Kidney glomerular epithelial cell (primary cell): ENCODE data around the gene POU3F1.
"Not testable (repeated sequence)": the region's sequence is repeated elsewhere in the genome, so short reads cannot be mapped to it uniquely, and the experiment has no call there.

Experiments used
- DNase-seq: peaks from one replicate; lab custom pipeline; 2025; lab: John Stamatoyannopoulos, UW

POU3F1 gene

DNA sequence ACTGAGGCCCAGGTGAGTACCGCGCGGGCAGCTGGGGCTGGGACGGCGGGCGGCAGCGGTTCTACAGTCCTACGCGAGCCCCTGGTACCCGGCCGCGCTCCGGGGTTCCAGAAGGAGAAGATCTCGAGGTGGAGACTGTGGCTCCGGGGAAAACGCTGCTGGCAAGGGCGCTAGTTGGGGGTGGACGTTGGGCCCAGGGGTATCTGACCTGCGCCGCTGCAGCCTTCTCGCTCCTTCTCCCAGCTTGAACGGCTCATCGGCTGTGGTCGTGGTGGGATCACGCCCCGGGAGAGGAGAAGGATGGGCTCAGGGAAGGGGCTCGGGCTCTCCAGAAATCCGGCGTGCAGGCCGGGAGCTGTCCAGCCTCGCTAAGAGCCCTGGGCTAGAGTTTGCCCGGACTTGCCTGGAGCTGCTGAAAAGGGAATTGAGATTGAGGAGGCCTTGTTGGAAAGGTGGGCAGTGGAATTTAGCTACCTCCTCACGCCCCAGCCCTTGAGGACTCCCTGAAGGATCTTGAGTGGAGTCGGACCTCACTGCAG, 1.1 kb upstream of the POU3F1 start:
- no peak for DNase-seq

DNA sequence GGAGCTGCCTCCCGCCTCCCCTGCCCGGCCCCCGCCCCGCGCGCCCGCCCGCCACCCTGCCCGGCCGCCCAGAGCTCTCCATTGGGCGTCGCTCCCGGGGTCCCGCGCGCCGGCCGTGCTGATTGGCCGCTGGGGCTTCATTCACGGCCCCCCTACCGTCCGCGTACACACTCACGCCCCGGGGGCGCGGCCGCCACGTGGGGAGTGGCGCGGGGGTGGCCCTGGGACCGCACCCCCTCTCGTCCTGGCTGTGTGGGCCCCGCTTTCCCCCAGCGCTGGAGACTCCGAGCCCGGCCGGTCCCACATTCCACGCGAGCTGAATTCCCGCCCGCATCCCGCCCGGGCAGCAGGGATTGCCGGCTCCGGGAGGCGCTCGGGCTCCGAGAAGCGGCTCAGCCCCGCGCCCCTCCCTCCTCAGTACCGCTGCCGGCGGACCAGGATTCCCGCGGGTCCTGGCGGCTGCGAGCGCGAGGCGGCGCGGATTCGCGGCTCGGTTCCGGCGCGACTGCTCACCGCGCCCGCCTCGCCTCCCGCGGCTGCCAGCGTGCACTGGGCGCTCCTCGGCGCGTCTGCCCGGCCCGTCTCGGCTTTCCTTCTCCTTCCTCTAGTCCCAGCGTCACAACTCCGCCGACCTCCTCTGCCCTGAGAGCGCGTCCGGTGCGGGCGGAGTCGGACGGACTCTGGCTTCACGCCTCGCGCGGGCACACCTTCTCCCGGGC, 450 bp upstream of the POU3F1 start:
- DNase-seq = peak; percentile 48

GRCh38 chr1:38045401-38046332, 926 bp downstream of the POU3F1 start:
- DNase-seq = peak; percentile 1

GRCh38 chr1:38044221-38045215, 2.1 kb downstream of the POU3F1 start:
- no peak for DNase-seq

GRCh38 chr1:38043036-38043747, 3.4 kb downstream of the POU3F1 start:
- no peak for DNase-seq

DNA sequence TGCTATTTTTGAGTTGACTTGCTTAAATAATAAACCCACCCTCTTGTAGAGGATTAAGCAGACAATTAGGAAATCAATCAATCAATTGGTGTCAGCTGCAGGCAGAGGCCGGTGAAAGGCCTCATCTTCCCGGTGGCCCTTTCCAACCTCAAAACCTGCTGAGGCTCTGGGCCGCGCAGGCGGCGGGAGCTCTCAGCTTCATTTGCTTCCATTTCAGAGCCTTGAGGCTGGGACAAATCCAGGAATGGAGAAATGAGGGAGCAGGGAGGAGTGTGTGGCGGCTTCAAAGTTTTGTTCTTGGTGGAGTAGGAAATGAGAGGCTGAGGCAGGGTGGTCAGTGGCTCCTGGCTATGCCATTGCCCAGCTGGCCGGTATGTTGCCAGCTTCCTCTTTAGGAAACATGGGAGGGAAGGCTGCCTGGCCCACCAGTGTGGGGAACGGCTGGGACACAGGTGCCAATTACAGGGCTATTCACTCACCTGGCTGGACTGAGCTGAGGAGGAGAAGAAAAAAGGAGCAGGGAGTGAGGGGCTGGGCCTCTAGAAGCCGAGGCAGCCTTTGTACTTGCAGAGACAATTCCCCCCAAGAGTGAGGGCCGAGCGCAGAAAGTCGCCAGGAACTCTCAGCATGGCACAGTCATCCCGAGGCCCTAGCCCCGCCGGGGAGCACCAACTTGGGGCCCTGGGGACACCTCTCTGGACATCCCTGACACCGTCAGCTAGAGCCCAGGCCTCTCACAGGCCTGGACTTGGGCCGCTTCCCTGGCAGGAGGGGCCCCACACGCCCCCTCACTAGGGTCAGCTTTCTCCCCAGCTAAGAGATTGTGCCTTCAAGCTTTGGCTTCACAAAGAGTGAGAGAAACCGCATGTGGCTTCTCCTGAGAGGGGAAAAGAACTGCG, 4.4 kb downstream of the POU3F1 start:
- DNase-seq = no peak

- DNase-seq = peak; percentile 7
These were observed 7.1 kb downstream of the POU3F1 start for GRCh38 chr1:38039331-38040088.

GRCh38 chr1:38038861-38039260, 7.7 kb downstream of the POU3F1 start:
- DNase-seq = peak; percentile 82

- DNase-seq = no peak
These were observed 9.2 kb downstream of the POU3F1 start for GRCh38 chr1:38037221-38037939.

DNA sequence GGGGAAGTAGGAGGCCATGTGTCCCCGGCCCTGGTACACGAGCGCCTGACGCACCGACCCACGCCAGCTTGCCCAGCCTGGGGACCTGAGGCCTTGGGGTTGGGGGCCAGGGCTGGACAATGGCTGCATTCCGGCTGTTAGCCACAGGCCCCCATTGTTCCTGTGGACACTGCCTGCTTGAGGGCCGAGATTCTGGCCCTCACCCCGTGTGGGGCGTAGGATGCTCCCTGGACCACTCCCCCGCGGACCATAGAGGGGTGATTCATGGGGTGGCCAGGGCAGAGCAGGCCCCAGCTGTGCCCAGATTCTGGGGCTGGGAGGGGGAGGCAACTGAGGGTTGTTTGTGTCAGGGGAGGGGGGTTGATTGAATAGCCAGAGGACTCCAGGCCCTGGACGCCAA, 11.7 kb downstream of the POU3F1 start:
- no peak for DNase-seq

- not testable (repeated sequence) for DNase-seq
These were observed 13.6 kb downstream of the POU3F1 start for GRCh38 chr1:38032992-38033391.

- no peak for DNase-seq
These were observed 15.1 kb downstream of the POU3F1 start for GRCh38 chr1:38031513-38031866.

DNA sequence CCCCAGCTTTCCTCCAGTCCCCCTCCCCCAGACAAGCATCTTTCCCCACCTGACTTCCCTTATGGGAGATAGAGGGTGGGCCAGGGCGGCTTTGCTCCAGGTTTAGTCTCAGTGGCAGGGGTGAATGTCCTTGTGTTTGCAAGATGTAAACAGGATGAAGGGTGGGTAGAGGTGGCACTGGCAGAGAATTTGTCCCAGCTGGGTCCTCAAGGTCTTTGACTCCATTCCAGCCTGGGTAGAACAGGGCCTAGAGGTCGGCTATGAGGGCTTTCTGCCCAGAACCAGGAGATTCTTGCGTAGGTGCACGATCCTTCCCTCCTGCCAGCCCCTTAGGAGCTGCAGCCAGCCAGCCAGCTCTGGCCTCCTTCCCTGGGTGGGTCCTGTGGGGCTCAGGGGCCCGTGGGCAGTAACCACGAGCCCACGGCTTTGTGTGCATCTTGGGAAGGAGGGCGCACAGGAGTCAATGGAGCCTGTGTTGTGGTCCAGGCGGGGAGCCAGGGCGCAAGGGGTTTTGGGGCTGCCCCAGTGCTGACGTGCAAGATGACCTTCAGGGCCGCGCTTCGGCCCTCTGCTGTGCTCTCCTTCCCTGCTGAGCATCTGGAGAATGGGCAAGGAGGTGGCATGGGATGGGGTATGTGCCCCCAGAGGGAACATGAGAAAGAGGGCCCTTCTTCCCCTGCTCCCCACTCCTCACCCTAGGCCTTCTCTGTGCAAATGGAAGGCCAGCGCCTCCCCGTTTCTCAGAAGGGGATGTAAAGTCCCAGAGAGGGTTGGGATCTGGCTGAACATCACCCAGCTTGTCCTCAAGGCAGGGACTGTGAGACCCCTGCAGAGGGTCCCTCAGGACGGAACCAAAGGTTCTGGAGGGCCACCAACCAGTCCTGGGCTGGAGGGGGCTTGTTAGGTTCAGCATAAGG, 15.7 kb downstream of the POU3F1 start:
- no peak for DNase-seq

DNA sequence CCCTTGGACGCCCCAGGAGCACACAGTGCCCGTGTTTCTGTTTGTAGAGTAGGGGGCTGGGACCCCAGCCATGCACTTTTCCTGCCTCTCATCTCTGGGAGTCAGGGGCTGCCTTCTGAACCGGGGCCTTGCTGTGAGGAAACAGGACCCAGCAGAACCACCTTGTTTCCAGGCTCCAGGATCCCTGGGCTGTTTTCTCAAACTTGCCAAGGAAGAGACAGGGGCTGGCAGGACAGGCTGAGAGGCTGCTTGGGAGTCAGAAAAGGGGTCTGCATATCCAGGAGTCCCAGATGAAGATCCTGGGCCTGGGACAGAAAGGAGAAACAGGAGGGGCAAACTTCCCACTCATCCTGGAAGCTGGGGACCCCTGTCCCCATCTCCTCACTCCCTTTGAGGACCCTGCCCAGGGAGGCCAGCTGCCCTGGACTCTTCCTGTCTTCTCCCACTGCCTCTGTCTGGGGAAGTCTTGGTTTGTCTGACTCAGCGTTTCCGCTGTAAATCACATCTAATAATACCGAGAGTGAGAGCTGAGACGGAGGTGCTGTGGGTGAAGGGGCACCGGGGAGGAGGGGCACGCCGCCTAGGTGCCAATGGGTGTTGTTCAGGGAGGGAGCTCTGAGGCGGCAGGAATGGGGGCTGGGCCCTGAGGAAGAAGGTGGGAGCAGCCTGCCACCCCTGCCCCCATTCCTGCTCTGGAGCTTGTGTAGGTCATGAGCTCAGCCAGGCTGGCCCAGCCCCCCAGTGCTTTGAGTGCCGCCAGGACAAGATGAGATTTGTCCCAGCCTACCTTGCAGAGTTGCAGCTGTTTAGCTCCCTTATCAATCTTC, 16.7 kb downstream of the POU3F1 start:
- peak; percentile 57 for DNase-seq

DNA sequence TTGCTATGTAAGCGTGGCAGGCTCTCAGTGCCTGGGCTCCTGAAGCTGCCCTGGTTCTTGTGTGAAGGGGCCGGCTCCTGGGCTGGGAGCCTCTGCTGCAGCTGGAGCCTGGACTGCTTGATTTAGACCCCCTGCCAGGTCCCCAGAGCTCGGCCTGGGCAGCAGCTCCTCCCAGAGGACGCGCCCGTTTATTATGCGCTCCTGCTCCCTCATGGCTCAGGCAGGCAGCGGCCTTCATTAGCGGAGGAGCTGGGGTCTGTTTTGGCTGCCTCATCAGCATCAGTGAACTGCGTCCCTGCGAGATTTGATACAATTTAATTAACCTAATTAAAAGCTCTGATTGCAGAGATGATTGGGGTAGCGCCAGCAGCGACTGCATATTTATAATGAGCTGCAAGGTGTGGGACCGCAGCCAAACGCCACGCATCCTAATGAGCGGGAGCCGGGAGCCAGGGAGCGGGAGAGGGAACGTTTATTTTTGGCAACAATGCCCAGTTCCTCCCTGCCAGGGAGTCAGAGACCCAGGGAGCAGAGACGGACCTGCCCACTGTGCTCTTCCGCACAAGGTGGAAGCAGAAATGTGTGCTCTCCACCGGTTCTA, 17.4 kb downstream of the POU3F1 start:
- no peak for DNase-seq

GRCh38 chr1:38028671-38029070, 17.9 kb downstream of the POU3F1 start:
- DNase-seq = no peak
